Jurkat, Clone E6-1 (cell line): ENCODE data around the gene SPSB3.

ENCODE experiments used
- DNase-seq: peaks from one replicate; pipeline ENCODE4 v3.0.0-alpha.2; 2011; ENCODE audit warnings: low read depth, low spot score
- H3K4me3 ChIP-seq: 2 replicates; pipeline ENCODE4 v1.5.1; 2011; ENCODE audit warnings: mild to moderate bottlenecking, low read length, control low read depth, moderate library complexity

SPSB3 gene

DNA sequence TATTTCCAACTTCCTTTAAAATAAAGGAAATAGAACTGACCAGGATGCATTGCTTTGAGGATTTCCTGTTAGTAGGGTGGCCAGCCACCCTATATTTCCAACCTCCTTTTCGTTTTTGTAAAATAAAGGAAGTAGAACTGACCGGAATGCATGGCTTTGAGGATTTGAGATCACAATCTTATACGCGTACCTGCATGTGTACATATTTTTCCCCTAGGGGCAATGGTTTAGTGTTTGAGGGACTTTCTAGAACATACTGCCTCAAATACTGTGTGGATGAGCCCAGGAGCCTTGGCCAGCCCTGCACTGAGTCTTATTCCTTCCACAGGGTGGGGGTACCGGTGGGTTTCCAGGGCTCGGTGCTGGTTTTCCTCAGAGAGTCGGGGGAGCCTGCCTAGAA is 50.8 kb downstream of the SPSB3 start:
- no peak overlapping the region for H3K4me3 ChIP-seq
- DNase-seq, result no peak

DNA sequence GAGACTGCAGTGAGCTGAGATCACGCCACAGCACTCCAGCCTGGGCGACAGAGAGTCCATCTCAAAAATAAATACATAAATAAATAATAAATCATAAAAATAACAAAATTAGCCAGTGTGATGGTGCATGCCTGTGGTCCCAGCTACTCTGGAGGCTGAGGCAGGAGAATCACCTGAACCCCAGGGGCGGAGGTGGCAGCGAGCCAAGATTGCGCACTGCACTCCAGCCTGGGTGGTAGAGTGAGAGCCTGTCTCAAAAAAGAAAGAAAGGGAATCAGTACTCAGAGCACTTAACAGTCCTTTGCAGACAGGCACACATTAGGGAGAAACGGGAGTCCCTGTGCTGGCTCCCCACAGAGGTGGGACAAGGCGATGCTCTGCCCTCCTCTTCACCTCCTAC is 51.3 kb downstream of the SPSB3 start:
- no peak overlapping the region for H3K4me3 ChIP-seq
- no peak for DNase-seq

DNA sequence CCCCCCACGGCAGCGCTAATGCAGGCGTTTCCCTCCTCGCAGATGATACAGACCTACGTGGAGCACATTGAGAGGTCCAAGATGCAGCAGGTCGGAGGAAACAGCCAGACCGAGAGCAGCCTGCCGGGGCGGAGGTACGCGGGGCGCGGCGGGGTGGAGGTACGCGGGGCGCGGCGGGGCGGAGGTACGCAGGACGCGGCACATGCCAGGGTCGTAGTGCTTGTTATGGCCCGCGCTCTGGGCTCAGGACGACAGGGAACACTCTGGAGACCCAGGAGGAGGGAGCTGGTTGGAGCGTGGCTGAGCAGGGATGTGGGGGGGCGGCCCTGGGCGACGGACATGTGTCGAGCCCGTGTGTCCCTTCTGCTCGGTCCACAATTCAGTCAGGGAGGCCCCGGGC is 52.9 kb downstream of the SPSB3 start:
- H3K4me3 ChIP-seq, result no peak overlapping the region
- DNase-seq, result no peak

DNA sequence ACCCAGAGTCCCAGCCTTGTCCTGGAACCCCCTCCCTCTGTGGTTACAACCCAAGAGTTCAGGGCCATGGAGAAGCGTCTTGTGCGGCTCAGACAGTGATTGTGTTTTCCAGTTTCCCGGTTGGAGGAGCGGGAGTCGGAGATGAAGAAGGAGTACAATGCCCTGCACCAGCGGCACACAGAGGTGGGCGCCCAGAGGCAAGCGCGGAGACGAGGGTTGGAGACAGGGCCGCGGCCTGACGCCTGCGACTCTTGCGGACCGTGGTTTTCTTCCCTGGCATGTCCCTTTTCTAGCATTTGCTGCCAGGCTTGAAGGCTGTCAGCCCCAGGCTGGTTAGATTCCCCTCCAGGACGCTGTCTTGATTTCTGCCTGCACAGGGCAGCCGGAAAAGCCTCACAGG is 53.3 kb downstream of the SPSB3 start:
- DNase-seq, result no peak
- H3K4me3 ChIP-seq, result no peak overlapping the region

DNA sequence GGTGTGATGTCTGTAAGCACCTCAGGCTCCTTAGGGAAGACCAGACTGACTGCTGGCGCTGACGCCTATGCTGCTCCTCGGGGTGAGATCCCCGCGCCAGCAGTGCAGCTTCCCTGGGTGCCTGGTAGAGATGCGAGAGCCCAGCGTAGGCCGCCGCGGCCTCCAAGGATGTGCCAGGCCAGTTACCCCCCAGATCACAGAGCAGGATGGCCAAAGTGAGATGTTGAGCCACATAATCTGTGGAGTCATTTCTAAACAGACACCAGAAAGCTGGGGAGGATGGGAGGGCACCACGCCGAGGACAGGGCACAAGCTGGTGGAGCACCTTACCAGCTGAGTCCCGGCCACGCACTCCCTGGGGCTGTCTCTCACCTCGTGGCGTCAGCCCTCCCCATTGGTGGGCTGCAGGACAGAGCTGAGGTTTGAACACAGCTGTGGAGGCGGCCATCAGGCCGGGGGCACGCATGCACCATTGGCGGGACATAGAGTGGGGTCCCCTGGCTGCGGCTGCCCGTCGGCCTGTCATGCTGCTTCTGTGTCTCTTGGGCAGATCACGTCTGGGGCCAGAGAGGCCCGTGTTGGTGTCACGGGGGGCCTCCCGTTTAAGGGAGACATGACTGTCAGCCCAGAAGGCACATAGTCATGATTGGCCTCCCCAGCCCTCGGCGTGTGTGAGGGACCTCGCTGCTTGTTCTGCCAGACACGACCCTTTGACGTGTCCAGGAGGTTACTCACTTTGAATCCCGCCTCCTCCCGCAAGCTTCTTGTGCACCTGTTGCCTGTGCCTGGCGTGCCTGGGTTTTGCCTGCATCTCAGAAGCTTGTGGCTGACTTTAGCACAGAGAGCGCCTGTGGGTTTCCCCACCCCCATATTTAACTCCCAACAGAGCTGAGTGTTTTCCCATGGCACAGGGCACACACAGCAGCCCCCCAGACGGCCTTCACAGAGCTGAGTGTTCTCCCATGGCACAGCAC is 54.4 kb downstream of the SPSB3 start:
- no peak overlapping the region for H3K4me3 ChIP-seq
- no peak for DNase-seq
